Aorta (tissue), 5 donors: ENCODE measurements around the gene CXorf65. TPM values are rescaled to one million over a fixed set of nuclear protein-coding genes. Genes with fewer than 3 reads are reported as not detected.

ENCODE experiments used
- ATAC-seq: fragments of 200-7000 bp; cut with Tn5 transposase; one replicate; pipeline ENCODE4 v1.9.1; 2022; ENCODE audit warnings: moderate library complexity; ENCODE audit not compliant: low FRiP score
- DNase-seq, 2 donors: peaks; one replicate each; pipeline ENCODE4 v3.0.0-alpha.2; 2020
- H3K27ac ChIP-seq, 2 donors: one replicate each; pipeline ENCODE4 v1.5.1; 2013; ENCODE audit warnings: low read length in 2 of 2, mild to moderate bottlenecking in 2 of 2, moderate library complexity in 2 of 2, control low read depth in 1 of 2, inconsistent platforms in 1 of 2, low read depth in 1 of 2
- H3K27me3 ChIP-seq, 2 donors: one replicate each; pipeline ENCODE4 v1.6.1; 2013; ENCODE audit warnings: control low read depth in 1 of 2, low read length in 1 of 2, mild to moderate bottlenecking in 1 of 2, moderate library complexity in 1 of 2; ENCODE audit not compliant: insufficient read depth in 2 of 2, control insufficient read depth in 1 of 2
- H3K36me3 ChIP-seq, 2 donors: one replicate each; pipeline ENCODE4 v1.6.1; 2013; ENCODE audit warnings: control low read depth in 1 of 2, low read length in 1 of 2, mild to moderate bottlenecking in 1 of 2; ENCODE audit not compliant: insufficient read depth in 2 of 2, control insufficient read depth in 1 of 2
- H3K4me1 ChIP-seq, 2 donors: one replicate each; pipeline ENCODE4 v1.6.1; 2013; ENCODE audit warnings: low read length in 2 of 2, control low read depth in 1 of 2, mild to moderate bottlenecking in 1 of 2, moderate library complexity in 1 of 2; ENCODE audit not compliant: insufficient read depth in 2 of 2, control insufficient read depth in 1 of 2
- H3K4me3 ChIP-seq, 2 donors: one replicate each; pipeline ENCODE4 v1.5.1; 2013; ENCODE audit warnings: low read length in 2 of 2, control low read depth in 1 of 2, mild to moderate bottlenecking in 1 of 2
- H3K9me3 ChIP-seq: one replicate; pipeline ENCODE4 v1.6.1; 2013; ENCODE audit warnings: mild to moderate bottlenecking, low read length; ENCODE audit not compliant: control insufficient read depth
- WGBS, 2 donors: extraction: QIAGEN DNeasy Blood & Tissue Kit; methylation state at CpG; one replicate each; pipeline ENCODE4 v1.1.7; 2013; 5-methylcytosine and 5-hydroxymethylcytosine counted together
- intact Hi-C, 2 donors: fragments of 100-400 bp; cut with DNase I; formaldehyde crosslinking; loops; one replicate each; pipeline versions ENCODE4 v1.14.2 to v1.15.0; 2022
- polyA plus RNA-seq, 2 donors: library from polyadenylated mRNA; stranded (reverse); fragments of 200-250 nt; gene quantifications; one replicate each; pipeline ENCODE4 v1.2.3, GENCODE V29; 2013
- total RNA-seq, 2 donors: library from RNA; stranded (reverse); fragmentation: NEBNext Ultra II Directional; extraction: Animal tissue kit (Norgen Biotek cat#: 25700); gene quantifications; one replicate each; pipeline ENCODE4 v1.2.1, GENCODE V29; 2021
- donor health status: healthy with polysubstance abuse.
- donor health status: Bipolar disorder and iron deficiency.
- donor health status: DM: no; HTN: no; CAD: no.
- donor health status: DM: no; HTN: no; CAD: no.
- donor health status: DM: yes; HTN: yes; CAD: no.

CXorf65 gene
- total and polyA plus RNA-seq, 4 donors: 0.26 TPM; not detected in 3

GRCh38 chrX:71057848-71058530, 48.6 kb downstream of the CXorf65 start:
- 59 to 84% methylated on average over 3 of the region's 3 CpGs for WGBS, 2 donors
- ATAC-seq (no peak), DNase-seq (no peak)
- intact Hi-C loops: no loop called here
- Histone ChIP-seq H3K4me1 (no peaks in the 10 kb centered on the region), H3K27me3 (no peaks in the 10 kb centered on the region), H3K4me3 (no peak overlapping the region), H3K36me3 (peaks cover 0 to 5% of the 10 kb centered on the region in 2 donors), H3K27ac (no peak overlapping the region), H3K9me3 (no peaks in the 10 kb centered on the region)

- no peak overlapping the region for H3K4me3 ChIP-seq
- H3K27ac ChIP-seq: no peak overlapping the region
- H3K36me3 ChIP-seq: peaks cover 0 to 5% of the 10 kb centered on the region in 2 donors
- intact Hi-C loops: no loop called here
- no peak for ATAC-seq
- DNase-seq: no peak
- no peaks in the 10 kb centered on the region for H3K9me3 ChIP-seq
- H3K27me3 ChIP-seq: no peaks in the 10 kb centered on the region
- H3K4me1 ChIP-seq: no peaks in the 10 kb centered on the region
Measured at GRCh38 chrX:71056867-71057266, 49.7 kb downstream of the CXorf65 start.

Other genes with a start within 250 kb of the CXorf65 start
- not detected for gene TEX11, start 198.0 kb downstream of the CXorf65 start, total RNA-seq
- not detected for gene TEX11, start 198.0 kb downstream of the CXorf65 start, polyA plus RNA-seq
- gene SLC7A3, start 175.6 kb downstream of the CXorf65 start, total RNA-seq: not detected
- not detected for gene SLC7A3, start 175.6 kb downstream of the CXorf65 start, polyA plus RNA-seq
- gene SNX12, start 38.4 kb downstream of the CXorf65 start, total RNA-seq: 10 to 100 TPM; 50.2 to 60.4 TPM
- gene SNX12, start 38.4 kb downstream of the CXorf65 start, polyA plus RNA-seq: 10 to 100 TPM; 31.8 to 66.0 TPM
- gene FOXO4, start 10.9 kb downstream of the CXorf65 start, total RNA-seq: 10 to 100 TPM; 24.2 to 31.5 TPM
- gene FOXO4, start 10.9 kb downstream of the CXorf65 start, polyA plus RNA-seq: 10 to 100 TPM; 18.1 to 29.8 TPM
- gene IL2RG, start 4.8 kb upstream of the CXorf65 start, total RNA-seq: 1 to 10 TPM; 4.4 to 7.1 TPM
- gene IL2RG, start 4.8 kb upstream of the CXorf65 start, polyA plus RNA-seq: 1 to 10 TPM; 1.4 to 7.6 TPM
- 10 to 100 TPM; 51.5 to 68.4 TPM for gene MED12, start 11.9 kb upstream of the CXorf65 start, total RNA-seq
- 10 to 100 TPM in 1 of 2 donors, 1 to 10 TPM in 1; 5.0 to 14.6 TPM for gene MED12, start 11.9 kb upstream of the CXorf65 start, polyA plus RNA-seq
- gene NLGN3, start 38.1 kb upstream of the CXorf65 start, total RNA-seq: 1 to 10 TPM; 1.5 to 4.5 TPM
- gene NLGN3, start 38.1 kb upstream of the CXorf65 start, polyA plus RNA-seq: 1 to 10 TPM in 1 of 2 donors, under 1 TPM in 1; 0.63 to 1.2 TPM
- gene GJB1, start 116.5 kb upstream of the CXorf65 start, total RNA-seq: not detected
- 1 to 10 TPM in 1 of 2 donors, not detected in 1; 2.0 TPM for gene GJB1, start 116.5 kb upstream of the CXorf65 start, polyA plus RNA-seq
- 10 to 100 TPM; 14.5 to 26.0 TPM for gene ZMYM3, start 147.4 kb upstream of the CXorf65 start, total RNA-seq
- gene ZMYM3, start 147.4 kb upstream of the CXorf65 start, polyA plus RNA-seq: 10 to 100 TPM in 1 of 2 donors, 1 to 10 TPM in 1; 3.8 to 16.3 TPM
- gene NONO, start 176.9 kb upstream of the CXorf65 start, total RNA-seq: 100 to 1,000 TPM; 191 to 208 TPM
- 100 to 1,000 TPM in 1 of 2 donors, 10 to 100 TPM in 1; 85.8 to 158 TPM for gene NONO, start 176.9 kb upstream of the CXorf65 start, polyA plus RNA-seq
- 10 to 100 TPM; 12.6 to 22.3 TPM for gene ITGB1BP2, start 195.0 kb upstream of the CXorf65 start, total RNA-seq
- gene ITGB1BP2, start 195.0 kb upstream of the CXorf65 start, polyA plus RNA-seq: 10 to 100 TPM; 10.8 to 14.9 TPM